Keratinocyte (primary cell): ENCODE results near the gene ZNF710. TPM values are rescaled to one million over a fixed set of nuclear protein-coding genes. Genes with fewer than 3 reads are reported as not detected.
A peak's percentile ranks its signal among the peaks of the same experiment; 100 is the strongest.
"Not testable (repeated sequence)": the region's sequence is repeated elsewhere in the genome, so short reads cannot be mapped to it uniquely, and the experiment has no call there.

Experiments
- DNase-seq: peaks from one replicate; pipeline ENCODE4 v3.0.0-alpha.2; 2011; ENCODE audit warnings: low read depth, missing footprints, low spot score
- FAIRE-seq: peaks from 2 replicates; lab custom pipeline; 2011; peaks lifted over from hg19 to GRCh38; lab: Jason Lieb, UNC
- H2AFZ ChIP-seq: 2 replicates; pipeline ENCODE4 v1.6.0; 2012; ENCODE audit warnings: low read length, control low read depth, inconsistent platforms; ENCODE audit not compliant: control insufficient read depth
- H3K27ac ChIP-seq: 2 replicates; pipeline ENCODE4 v1.5.1; 2011; ENCODE audit warnings: low read length; ENCODE audit not compliant: control insufficient read depth, insufficient read depth
- H3K27me3 ChIP-seq: 3 replicates; pipeline ENCODE4 v1.6.0; 2011; ENCODE audit warnings: low read length; ENCODE audit not compliant: control insufficient read depth, insufficient read depth; ENCODE audit errors: extremely low read depth
- H3K36me3 ChIP-seq, 2 experiments: 2 replicates in 1 of 2; 3 replicates in 1 of 2; pipeline ENCODE4 v1.5.1; 2011; ENCODE audit warnings: low read length in 2 of 2, mild to moderate bottlenecking in 1 of 2; ENCODE audit not compliant: control insufficient read depth in 2 of 2, insufficient read depth in 2 of 2; ENCODE audit errors: extremely low read depth in 1 of 2
- H3K4me1 ChIP-seq: 3 replicates; pipeline ENCODE4 v1.5.1; 2011; ENCODE audit warnings: low read length; ENCODE audit not compliant: control insufficient read depth, insufficient read depth; ENCODE audit errors: extremely low read depth
- H3K4me2 ChIP-seq: 3 replicates; pipeline ENCODE4 v1.6.0; 2011; ENCODE audit warnings: low read depth, low read length; ENCODE audit not compliant: control insufficient read depth, insufficient read depth; ENCODE audit errors: extremely low read depth
- H3K4me3 ChIP-seq, 3 experiments: fragments of 200-600 bp in 1 of 3; sonication (generic) in 1 of 3; 2 replicates in 2 of 3; 3 replicates in 1 of 3; pipeline ENCODE4 v1.5.1; 2011 to 2016; ENCODE audit warnings: low read length in 3 of 3, mild to moderate bottlenecking in 3 of 3, control low read depth in 2 of 3, inconsistent platforms in 1 of 3, low read depth in 1 of 3, mixed read lengths in 1 of 3, mixed run types in 1 of 3, moderate library complexity in 1 of 3; ENCODE audit not compliant: control insufficient read depth in 2 of 3, insufficient read depth in 2 of 3; ENCODE audit errors: extremely low read depth in 1 of 3
- H3K79me2 ChIP-seq: 2 replicates; pipeline ENCODE4 v1.6.0; 2012; ENCODE audit warnings: low read length; ENCODE audit not compliant: control insufficient read depth, insufficient read depth
- H3K9ac ChIP-seq: 3 replicates; pipeline ENCODE4 v1.6.0; 2011; ENCODE audit warnings: low read length; ENCODE audit not compliant: control insufficient read depth, insufficient read depth; ENCODE audit errors: extremely low read depth
- H3K9me1 ChIP-seq: 3 replicates; pipeline ENCODE4 v1.6.0; 2011; ENCODE audit warnings: low read length; ENCODE audit not compliant: control insufficient read depth, insufficient read depth; ENCODE audit errors: extremely low read depth
- H3K9me3 ChIP-seq: 2 replicates; pipeline ENCODE4 v1.5.1; 2012; ENCODE audit warnings: low read depth, low read length; ENCODE audit not compliant: control insufficient read depth
- H4K20me1 ChIP-seq: 3 replicates; pipeline ENCODE4 v1.6.0; 2011; ENCODE audit warnings: low read length; ENCODE audit not compliant: control insufficient read depth, insufficient read depth; ENCODE audit errors: extremely low read depth
- CTCF ChIP-seq, 3 experiments: IDR thresholded peaks in 1 of 3; conservative IDR thresholded peaks in 1 of 3; optimal IDR thresholded peaks in 1 of 3; 2 replicates in 2 of 3; 3 replicates in 1 of 3; pipeline versions ENCODE3 to v1.5.1; 2011; ENCODE audit warnings: low read length in 3 of 3, mild to moderate bottlenecking in 3 of 3, moderate library complexity in 2 of 3, control low read depth in 1 of 3, inconsistent platforms in 1 of 3; ENCODE audit not compliant: insufficient read depth in 2 of 3; ENCODE audit errors: extremely low read depth in 1 of 3
- EZH2 ChIP-seq: IDR thresholded peaks from one replicate; pipeline ENCODE4 v1.6.1; 2012; ENCODE audit warnings: inconsistent platforms, mild to moderate bottlenecking, low read length, moderate library complexity
- dilution Hi-C: fragments of 300-500 bp; cut with MboI; formaldehyde crosslinking; loops from one replicate; pipeline ENCODE4 v1.7.0; 2020; ENCODE audit warnings: low sequenced_read_pairs; ENCODE audit not compliant: extremely low pct_ligation_motif_present
- polyA plus RNA-seq, 5 experiments: library from polyadenylated mRNA; depleted of rRNA in 3 of 5; stranded (reverse) in 3 of 5; stranded (forward) in 1 of 5; unstranded in 1 of 5; fragments of >200 nt; gene quantifications; 1 replicate in 1 of 5; 2 replicates in 3 of 5; 3 replicates in 1 of 5; pipeline versions ENCODE4 v1.2.1 to v1.2.3, GENCODE V29; 2011 to 2012; ENCODE audit warnings: missing spikeins in 2 of 5, low read depth in 1 of 5, low replicate concordance in 1 of 5

Gene ZNF710
- polyA plus RNA-seq, 1 donor (not counting 4 experiments of a cell fraction or from before 2014, with no cell fraction given), result 4.5 TPM

GRCh38 chr15:90106522-90107117 lies 105.5 kb downstream of the ZNF710 start:
- no peaks in the 10 kb centered on the region for H3K79me2 ChIP-seq
- no peaks in the 10 kb centered on the region for H3K36me3 ChIP-seq
- no peaks in the 10 kb centered on the region for H3K9me3 ChIP-seq
- DNase-seq (no peak), FAIRE-seq (peak; percentile 79)
- H3K4me2 ChIP-seq, result peak overlapping the region; percentile 61
- no peak overlapping the region for H3K9ac ChIP-seq
- peaks cover 11% of the 10 kb centered on the region for H3K4me1 ChIP-seq
- H3K27ac ChIP-seq, result no peak overlapping the region
- TF ChIP-seq CTCF (optimal IDR thresholded peaks at IDR 0.05 in 1 of 3, IDR thresholded peaks at IDR 0.05 in 1 of 3, conservative IDR thresholded peaks at IDR 0.05 in 1 of 3; ENCODE audit: extremely low read depth in 1 of 3, insufficient read depth in 2 of 3, low read length in 3 of 3), result no peak
- no peak for TF ChIP-seq EZH2
- H3K27me3 ChIP-seq, result no peaks in the 10 kb centered on the region
- no peaks in the 10 kb centered on the region for H3K9me1 ChIP-seq
- H3K4me3 ChIP-seq, result peak overlapping the region in 1 of 3 experiments; percentile 19
- no peaks in the 10 kb centered on the region for H4K20me1 ChIP-seq
- dilution Hi-C loops, result no loop called here
- H2AFZ ChIP-seq, result peak overlapping the region; percentile 75

DNA sequence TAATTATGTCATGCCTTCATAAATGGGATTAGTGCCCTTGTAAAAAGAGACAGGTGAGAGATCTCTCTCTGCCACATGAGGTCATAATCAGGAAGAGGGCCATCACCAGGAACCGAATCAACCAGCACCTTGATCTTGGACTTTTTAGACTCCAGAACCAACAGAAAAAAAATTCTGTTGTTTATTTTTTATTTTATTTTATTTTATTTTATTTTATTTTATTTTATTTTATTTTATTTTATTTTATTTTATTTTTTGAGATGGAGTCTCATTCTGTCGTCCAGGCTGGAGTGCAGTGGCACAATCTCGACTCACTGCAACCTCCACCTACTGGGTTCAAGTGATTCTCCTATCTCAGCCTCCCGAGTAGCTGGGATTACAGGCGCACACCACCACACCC lies 106.9 kb downstream of the ZNF710 start:
- dilution Hi-C loops, FAIRE-seq, H3K4me1 ChIP-seq, H2AFZ ChIP-seq, DNase-seq, H3K36me3 ChIP-seq, H3K79me2 ChIP-seq, H4K20me1 ChIP-seq, H3K9ac ChIP-seq, H3K27me3 ChIP-seq, H3K9me1 ChIP-seq, H3K4me3 ChIP-seq, H3K9me3 ChIP-seq, H3K4me2 ChIP-seq, H3K27ac ChIP-seq: not testable (repeated sequence)

GRCh38 chr15:90109163-90109751 lies 108.1 kb downstream of the ZNF710 start:
- H3K79me2 ChIP-seq, H3K9me3 ChIP-seq, H3K27me3 ChIP-seq, FAIRE-seq, H2AFZ ChIP-seq, H3K9ac ChIP-seq, H3K4me3 ChIP-seq, H3K9me1 ChIP-seq, H3K27ac ChIP-seq, dilution Hi-C loops, H3K4me2 ChIP-seq, DNase-seq, H3K4me1 ChIP-seq, H3K36me3 ChIP-seq, H4K20me1 ChIP-seq: not testable (repeated sequence)
